ENCODE data around the gene IL1RL2. TPM values are rescaled to one million over a fixed set of nuclear protein-coding genes. Genes with fewer than 3 reads are reported as not detected.

IL1RL2 gene
- total RNA-seq, 4 donors from 2014 or later = 0.70 to 1.3 TPM; not detected in 2

GRCh38 chr2:102264952-102265351 is 78.1 kb downstream of the IL1RL2 start:
- no peak for DNase-seq
- Histone ChIP-seq H3K27ac (no peak overlapping the region), H3K9me3 (no peaks in the 10 kb centered on the region), H3K4me3 (no peak overlapping the region), H3K27me3 (no peaks in the 10 kb centered on the region), H3K36me3 (no peaks in the 10 kb centered on the region), H3K4me1 (no peaks in the 10 kb centered on the region)
- no peak for TF ChIP-seq CTCF (IDR thresholded peaks at IDR 0.05)
- no peak for TF ChIP-seq POLR2A (IDR thresholded peaks at IDR 0.05)
- intact Hi-C loops (cut with DNase I; ENCODE audit: low total_unique reads) = no loop called here

GRCh38 chr2:102266204-102266603 is 79.4 kb downstream of the IL1RL2 start:
- TF ChIP-seq CTCF (IDR thresholded peaks at IDR 0.05) (no peak), POLR2A (IDR thresholded peaks at IDR 0.05) (no peak)
- H3K36me3 ChIP-seq = no peaks in the 10 kb centered on the region
- no peak for DNase-seq
- no peaks in the 10 kb centered on the region for H3K9me3 ChIP-seq
- intact Hi-C loops (cut with DNase I; ENCODE audit: low total_unique reads) = no loop called here
- H3K27me3 ChIP-seq = no peaks in the 10 kb centered on the region
- H3K4me1 ChIP-seq = no peaks in the 10 kb centered on the region
- H3K27ac ChIP-seq = peak overlapping the region in 1 of 2 donors; percentile 23
- no peak overlapping the region for H3K4me3 ChIP-seq

GRCh38 chr2:102267774-102268173 is 81.0 kb downstream of the IL1RL2 start:
- H3K27me3 ChIP-seq = no peaks in the 10 kb centered on the region
- no peak overlapping the region for H3K4me3 ChIP-seq
- no peaks in the 10 kb centered on the region for H3K9me3 ChIP-seq
- no peaks in the 10 kb centered on the region for H3K36me3 ChIP-seq
- DNase-seq = no peak
- TF ChIP-seq CTCF (IDR thresholded peaks at IDR 0.05) = no peak
- TF ChIP-seq POLR2A (IDR thresholded peaks at IDR 0.05) = no peak
- no peak overlapping the region for H3K27ac ChIP-seq
- intact Hi-C loops (cut with DNase I; ENCODE audit: low total_unique reads) = no loop called here
- H3K4me1 ChIP-seq = no peaks in the 10 kb centered on the region

- Histone ChIP-seq H3K4me1 (no peaks in the 10 kb centered on the region), H3K4me3 (no peak overlapping the region), H3K27me3 (no peaks in the 10 kb centered on the region), H3K36me3 (no peaks in the 10 kb centered on the region), H3K27ac (peak overlapping the region in 1 of 2 donors; percentile 31), H3K9me3 (no peaks in the 10 kb centered on the region)
- TF ChIP-seq CTCF (IDR thresholded peaks at IDR 0.05) (no peak), POLR2A (IDR thresholded peaks at IDR 0.05) (no peak)
- DNase-seq = no peak
- intact Hi-C loops (cut with DNase I; ENCODE audit: low total_unique reads) = no loop called here
Measured at GRCh38 chr2:102268510-102269199, 81.8 kb downstream of the IL1RL2 start.

- intact Hi-C loops (cut with DNase I; ENCODE audit: low total_unique reads) = no loop called here
- H3K36me3 ChIP-seq = no peaks in the 10 kb centered on the region
- H3K4me1 ChIP-seq = no peaks in the 10 kb centered on the region
- H3K27me3 ChIP-seq = no peaks in the 10 kb centered on the region
- peak overlapping the region in 1 of 2 donors; percentile 31 for H3K27ac ChIP-seq
- TF ChIP-seq CTCF (IDR thresholded peaks at IDR 0.05) = no peak
- no peak for TF ChIP-seq POLR2A (IDR thresholded peaks at IDR 0.05)
- DNase-seq = no peak
- no peak overlapping the region for H3K4me3 ChIP-seq
- no peaks in the 10 kb centered on the region for H3K9me3 ChIP-seq
Measured at GRCh38 chr2:102269200-102269524, 82.3 kb downstream of the IL1RL2 start.
